HepG2 (cell line): ENCODE measurements around the gene NOCT. TPM values are rescaled to one million over a fixed set of nuclear protein-coding genes. Genes with fewer than 3 reads are reported as not detected.
A peak's percentile ranks its signal among the peaks of the same experiment; 100 is the strongest.

Experiments
- AHR ChIP-seq: IDR thresholded peaks from 2 replicates; pipeline ENCODE4 v1.6.1; 2018; ENCODE audit warnings: missing genetic modification reagents, missing compliant biosample characterization
- ETV6 ChIP-seq: sonication (generic); formaldehyde crosslinking; conservative IDR thresholded peaks from 2 replicates; pipeline ENCODE4 v1.4.0; 2020; ENCODE audit warnings: missing genetic modification reagents
- HES4 ChIP-seq: sonication (generic); formaldehyde crosslinking; IDR thresholded peaks from 2 replicates; pipeline ENCODE4 v1.9.0; 2021; ENCODE audit warnings: mild to moderate bottlenecking, missing genetic modification reagents, borderline replicate concordance
- ISL2 ChIP-seq: sonication (generic); formaldehyde crosslinking; IDR thresholded peaks from 2 replicates; pipeline ENCODE4 v1.5.0; 2020; ENCODE audit warnings: missing genetic modification reagents
- JUNB ChIP-seq: sonication (generic); formaldehyde crosslinking; IDR thresholded peaks from 2 replicates; pipeline ENCODE4 v1.8.0; 2022; ENCODE audit warnings: missing genetic modification reagents, mild to moderate bottlenecking, borderline replicate concordance
- MEIS1 ChIP-seq: sonication (generic); formaldehyde crosslinking; IDR thresholded peaks from 2 replicates; pipeline ENCODE4 v1.9.0; 2021; ENCODE audit warnings: mild to moderate bottlenecking, missing genetic modification reagents, moderate library complexity, borderline replicate concordance
- PITX1 ChIP-seq: sonication (generic); formaldehyde crosslinking; IDR thresholded peaks from 2 replicates; pipeline ENCODE4 v1.5.1; 2020; ENCODE audit warnings: mild to moderate bottlenecking, missing genetic modification reagents
- RFX5 ChIP-seq: IDR thresholded peaks from 2 replicates; pipeline ENCODE4 v1.6.1; 2011; ENCODE audit warnings: low read depth, low read length, improper control_type of control experiment
- SALL1 ChIP-seq: sonication (generic); formaldehyde crosslinking; IDR thresholded peaks from 2 replicates; pipeline ENCODE4 v1.8.0; 2022; ENCODE audit warnings: mild to moderate bottlenecking, missing genetic modification reagents
- SRSF4 ChIP-seq: fragments of 200-400 bp; formaldehyde crosslinking; IDR thresholded peaks from one replicate; pipeline ENCODE4 v1.6.1; 2018; ENCODE audit warnings: mild to moderate bottlenecking, low read depth, low read length, moderate library complexity; ENCODE audit not compliant: poor library complexity, severe bottlenecking
- YY1 ChIP-seq: IDR thresholded peaks from 2 replicates; pipeline ENCODE4 v1.6.1; 2011; ENCODE audit warnings: low read length, low read depth, moderate library complexity, mild to moderate bottlenecking; ENCODE audit not compliant: insufficient read depth, insufficient replicate concordance
- ZNF232 ChIP-seq: sonication (generic); formaldehyde crosslinking; IDR thresholded peaks from 2 replicates; pipeline ENCODE4 v1.4.0; 2020; ENCODE audit warnings: missing genetic modification reagents, borderline replicate concordance
- ZNF33B ChIP-seq: sonication (generic); formaldehyde crosslinking; IDR thresholded peaks from 2 replicates; pipeline ENCODE4 v1.5.1; 2020; ENCODE audit warnings: mild to moderate bottlenecking, missing genetic modification reagents
- ZNF451 ChIP-seq: sonication (generic); formaldehyde crosslinking; IDR thresholded peaks from 2 replicates; pipeline ENCODE4 v1.5.0; 2020; ENCODE audit warnings: mild to moderate bottlenecking, missing genetic modification reagents
- ZNF589 ChIP-seq: sonication (generic); formaldehyde crosslinking; conservative IDR thresholded peaks from 2 replicates; pipeline ENCODE4 v1.8.0; 2022; ENCODE audit warnings: mild to moderate bottlenecking, moderate library complexity, missing genetic modification reagents
- ZNF605 ChIP-seq: sonication (generic); formaldehyde crosslinking; IDR thresholded peaks from 2 replicates; pipeline ENCODE4 v1.8.0; 2022; ENCODE audit warnings: mild to moderate bottlenecking, missing genetic modification reagents
- polyA plus RNA-seq, 8 experiments: library from polyadenylated mRNA; depleted of rRNA in 3 of 8; stranded (reverse) in 7 of 8; unstranded in 1 of 8; fragments of >200 nt; fragmentation: Illumina TruSeq in 4 of 8; extraction: Trizol in 4 of 8; gene quantifications; 2 replicates each; pipeline versions ENCODE4 v1.2.1 to v1.2.3, GENCODE V29; 2011 to 2016; ENCODE audit warnings: low read depth in 4 of 8, missing spikeins in 1 of 8, mixed read lengths in 1 of 8; ENCODE audit not compliant: insufficient read depth in 1 of 8
- total RNA-seq, 5 experiments: library from RNA; depleted of rRNA; stranded (reverse); fragments of >200 nt; fragmentation: Illumina TruSeq; extraction: Trizol; gene quantifications; 2 replicates each; pipeline ENCODE4 v1.2.3, GENCODE V29; 2016; ENCODE audit warnings: low read depth in 1 of 5
- TF ChIP-seq, protein P1 (sequence below): sonication (generic); formaldehyde crosslinking; IDR thresholded peaks from 2 replicates; pipeline ENCODE4 v1.5.0; 2020; ENCODE audit warnings: missing genetic modification reagents, mild to moderate bottlenecking, borderline replicate concordance
- TF ChIP-seq, protein P2 (sequence below): sonication (generic); formaldehyde crosslinking; IDR thresholded peaks from 2 replicates; pipeline ENCODE4 v1.4.0; 2020; ENCODE audit warnings: missing genetic modification reagents, borderline replicate concordance
- TF ChIP-seq, protein P3 (sequence below): sonication (generic); formaldehyde crosslinking; IDR thresholded peaks from 2 replicates; pipeline ENCODE4 v1.4.0; 2020; ENCODE audit warnings: missing genetic modification reagents, mild to moderate bottlenecking, borderline replicate concordance
- TF ChIP-seq, protein P4 (sequence below): sonication (generic); formaldehyde crosslinking; IDR thresholded peaks from 2 replicates; pipeline ENCODE4 v1.4.0; 2020; ENCODE audit warnings: missing genetic modification reagents

NOCT gene
- total and polyA plus RNA-seq, 2 of the 13 experiments (the other 11 are each of a cell fraction or from before 2014, with no cell fraction given) = 3.6 to 13.1 TPM

DNA sequence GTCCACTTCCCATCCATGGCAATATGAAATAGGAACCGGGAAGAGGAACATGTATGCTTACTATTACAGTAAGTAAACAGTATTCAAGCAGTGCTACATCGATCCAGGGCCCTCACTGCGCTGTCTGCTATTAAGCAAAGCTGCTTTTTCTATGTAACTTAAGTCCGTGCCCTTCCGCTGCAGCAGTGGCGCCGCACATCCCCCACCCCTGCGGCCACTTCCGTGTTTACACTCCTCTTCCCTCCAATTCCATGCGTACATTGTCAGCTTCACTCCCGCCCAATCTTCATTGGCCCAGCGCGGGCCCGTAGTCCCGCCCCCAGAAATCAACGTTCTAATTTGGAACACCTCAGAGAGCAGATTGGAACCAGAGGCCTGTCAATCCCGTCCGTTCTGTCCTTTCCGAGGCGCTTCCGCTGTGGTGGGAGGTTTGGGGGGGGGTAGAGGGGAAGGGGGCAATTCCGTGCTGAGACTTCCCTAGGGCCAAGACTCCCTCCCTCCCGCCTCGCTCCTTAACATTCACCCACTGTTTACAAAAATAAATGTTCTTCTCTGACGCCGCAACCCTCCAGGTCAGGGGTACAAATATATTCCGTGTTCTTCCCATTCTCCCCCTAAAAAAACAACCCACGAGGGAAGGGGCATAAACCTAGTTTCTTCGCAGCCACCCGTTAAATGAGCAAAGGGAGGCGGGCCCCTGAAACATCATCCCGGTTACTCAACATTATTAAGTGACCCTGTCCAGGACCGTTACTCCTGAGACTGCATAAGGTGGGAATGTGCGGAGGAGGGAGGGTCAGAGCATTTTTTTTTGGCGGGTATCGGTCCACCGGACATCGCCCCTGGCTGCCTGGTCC, 67.4 kb downstream of the NOCT start (continued):
- TF ChIP-seq JUNB (CRISPR knock-in tag) (no peak), AHR (CRISPR knock-in tag) (peak; percentile 55; the same call in 1 of the 2 replicates), ISL2 (CRISPR knock-in tag) (peak; percentile 50; the same call in 1 of the 2 replicates), ZNF232 (CRISPR knock-in tag) (peak; percentile 73), ZNF451 (CRISPR knock-in tag) (no peak), HES4 (CRISPR knock-in tag) (no peak), ZNF33B (CRISPR knock-in tag) (no peak), YY1 (peak; percentile 71), ETV6 (CRISPR knock-in tag) (peak; percentile 97), ZNF589 (CRISPR knock-in tag) (peak; percentile 39; the same call in 1 of the 2 replicates), RFX5 (no peak), PITX1 (CRISPR knock-in tag) (peak; percentile 80; the same call in 1 of the 2 replicates), MEIS1 (CRISPR knock-in tag) (no peak), ZNF605 (CRISPR knock-in tag) (peak; percentile 68), SALL1 (CRISPR knock-in tag) (peak; percentile 98), SRSF4 (no peak)
- TF ChIP-seq, protein P1, sequence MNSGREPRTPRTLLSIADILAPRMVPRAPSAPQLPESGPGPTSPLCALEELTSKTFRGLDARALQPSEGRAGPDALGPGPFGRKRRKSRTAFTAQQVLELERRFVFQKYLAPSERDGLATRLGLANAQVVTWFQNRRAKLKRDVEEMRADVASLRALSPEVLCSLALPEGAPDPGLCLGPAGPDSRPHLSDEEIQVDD = no peak
- TF ChIP-seq, protein P2, sequence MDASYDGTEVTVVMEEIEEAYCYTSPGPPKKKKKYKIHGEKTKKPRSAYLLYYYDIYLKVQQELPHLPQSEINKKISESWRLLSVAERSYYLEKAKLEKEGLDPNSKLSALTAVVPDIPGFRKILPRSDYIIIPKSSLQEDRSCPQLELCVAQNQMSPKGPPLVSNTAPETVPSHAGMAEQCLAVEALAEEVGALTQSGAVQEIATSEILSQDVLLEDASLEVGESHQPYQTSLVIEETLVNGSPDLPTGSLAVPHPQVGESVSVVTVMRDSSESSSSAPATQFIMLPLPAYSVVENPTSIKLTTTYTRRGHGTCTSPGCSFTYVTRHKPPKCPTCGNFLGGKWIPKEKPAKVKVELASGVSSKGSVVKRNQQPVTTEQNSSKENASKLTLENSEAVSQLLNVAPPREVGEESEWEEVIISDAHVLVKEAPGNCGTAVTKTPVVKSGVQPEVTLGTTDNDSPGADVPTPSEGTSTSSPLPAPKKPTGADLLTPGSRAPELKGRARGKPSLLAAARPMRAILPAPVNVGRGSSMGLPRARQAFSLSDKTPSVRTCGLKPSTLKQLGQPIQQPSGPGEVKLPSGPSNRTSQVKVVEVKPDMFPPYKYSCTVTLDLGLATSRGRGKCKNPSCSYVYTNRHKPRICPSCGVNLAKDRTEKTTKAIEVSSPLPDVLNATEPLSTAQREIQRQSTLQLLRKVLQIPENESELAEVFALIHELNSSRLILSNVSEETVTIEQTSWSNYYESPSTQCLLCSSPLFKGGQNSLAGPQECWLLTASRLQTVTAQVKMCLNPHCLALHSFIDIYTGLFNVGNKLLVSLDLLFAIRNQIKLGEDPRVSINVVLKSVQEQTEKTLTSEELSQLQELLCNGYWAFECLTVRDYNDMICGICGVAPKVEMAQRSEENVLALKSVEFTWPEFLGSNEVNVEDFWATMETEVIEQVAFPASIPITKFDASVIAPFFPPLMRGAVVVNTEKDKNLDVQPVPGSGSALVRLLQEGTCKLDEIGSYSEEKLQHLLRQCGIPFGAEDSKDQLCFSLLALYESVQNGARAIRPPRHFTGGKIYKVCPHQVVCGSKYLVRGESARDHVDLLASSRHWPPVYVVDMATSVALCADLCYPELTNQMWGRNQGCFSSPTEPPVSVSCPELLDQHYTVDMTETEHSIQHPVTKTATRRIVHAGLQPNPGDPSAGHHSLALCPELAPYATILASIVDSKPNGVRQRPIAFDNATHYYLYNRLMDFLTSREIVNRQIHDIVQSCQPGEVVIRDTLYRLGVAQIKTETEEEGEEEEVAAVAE = peak; percentile 53; the same call in 1 of the 2 replicates
- TF ChIP-seq, protein P3, sequence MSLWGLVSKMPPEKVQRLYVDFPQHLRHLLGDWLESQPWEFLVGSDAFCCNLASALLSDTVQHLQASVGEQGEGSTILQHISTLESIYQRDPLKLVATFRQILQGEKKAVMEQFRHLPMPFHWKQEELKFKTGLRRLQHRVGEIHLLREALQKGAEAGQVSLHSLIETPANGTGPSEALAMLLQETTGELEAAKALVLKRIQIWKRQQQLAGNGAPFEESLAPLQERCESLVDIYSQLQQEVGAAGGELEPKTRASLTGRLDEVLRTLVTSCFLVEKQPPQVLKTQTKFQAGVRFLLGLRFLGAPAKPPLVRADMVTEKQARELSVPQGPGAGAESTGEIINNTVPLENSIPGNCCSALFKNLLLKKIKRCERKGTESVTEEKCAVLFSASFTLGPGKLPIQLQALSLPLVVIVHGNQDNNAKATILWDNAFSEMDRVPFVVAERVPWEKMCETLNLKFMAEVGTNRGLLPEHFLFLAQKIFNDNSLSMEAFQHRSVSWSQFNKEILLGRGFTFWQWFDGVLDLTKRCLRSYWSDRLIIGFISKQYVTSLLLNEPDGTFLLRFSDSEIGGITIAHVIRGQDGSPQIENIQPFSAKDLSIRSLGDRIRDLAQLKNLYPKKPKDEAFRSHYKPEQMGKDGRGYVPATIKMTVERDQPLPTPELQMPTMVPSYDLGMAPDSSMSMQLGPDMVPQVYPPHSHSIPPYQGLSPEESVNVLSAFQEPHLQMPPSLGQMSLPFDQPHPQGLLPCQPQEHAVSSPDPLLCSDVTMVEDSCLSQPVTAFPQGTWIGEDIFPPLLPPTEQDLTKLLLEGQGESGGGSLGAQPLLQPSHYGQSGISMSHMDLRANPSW = no peak
- TF ChIP-seq, protein P4, sequence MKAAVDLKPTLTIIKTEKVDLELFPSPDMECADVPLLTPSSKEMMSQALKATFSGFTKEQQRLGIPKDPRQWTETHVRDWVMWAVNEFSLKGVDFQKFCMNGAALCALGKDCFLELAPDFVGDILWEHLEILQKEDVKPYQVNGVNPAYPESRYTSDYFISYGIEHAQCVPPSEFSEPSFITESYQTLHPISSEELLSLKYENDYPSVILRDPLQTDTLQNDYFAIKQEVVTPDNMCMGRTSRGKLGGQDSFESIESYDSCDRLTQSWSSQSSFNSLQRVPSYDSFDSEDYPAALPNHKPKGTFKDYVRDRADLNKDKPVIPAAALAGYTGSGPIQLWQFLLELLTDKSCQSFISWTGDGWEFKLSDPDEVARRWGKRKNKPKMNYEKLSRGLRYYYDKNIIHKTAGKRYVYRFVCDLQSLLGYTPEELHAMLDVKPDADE (CRISPR knock-in tag) = no peak
